K562 (cell line): Measurements from ENCODE around the gene CEBPE. TPM values are rescaled to one million over a fixed set of nuclear protein-coding genes. Genes with fewer than 3 reads are reported as not detected.

ENCODE experiments used
- BCLAF1 ChIP-seq, 2 experiments: fragments of 450-650 bp in 1 of 2; IDR thresholded peaks; 2 replicates each; pipeline ENCODE4 v1.6.1; 2011 to 2017; ENCODE audit warnings: low read depth in 2 of 2, antibody characterized with exemption in 1 of 2, borderline replicate concordance in 1 of 2, low read length in 1 of 2, mild to moderate bottlenecking in 1 of 2, mixed read lengths in 1 of 2; ENCODE audit not compliant: control insufficient read depth in 1 of 2
- CAMTA2 ChIP-seq: fragments of 250-450 bp; sonication (Bioruptor Pico); conservative IDR thresholded peaks from 2 replicates; pipeline ENCODE4 v1.5.1; 2022
- CHD1 ChIP-seq: fragments of 200-600 bp; sonication (generic); IDR thresholded peaks from one replicate; pipeline ENCODE4 v1.6.1; 2012; ENCODE audit warnings: mild to moderate bottlenecking, moderate library complexity, low read length, inconsistent platforms
- ETV6 ChIP-seq, 3 experiments: fragments of 150-350 bp in 1 of 3; sonication (generic) in 1 of 3; formaldehyde crosslinking in 1 of 3; IDR thresholded peaks; 2 replicates each; pipeline versions ENCODE4 v1.6.1 to v1.8.0; 2014 to 2022; ENCODE audit warnings: borderline replicate concordance in 2 of 3, low read depth in 2 of 3, antibody characterized with exemption in 1 of 3, low read length in 1 of 3, mild to moderate bottlenecking in 1 of 3, missing genetic modification reagents in 1 of 3
- EWSR1 ChIP-seq: fragments of 450-650 bp; IDR thresholded peaks from 2 replicates; pipeline ENCODE4 v1.6.1; 2018; ENCODE audit warnings: borderline replicate concordance, mild to moderate bottlenecking, low read depth, moderate library complexity; ENCODE audit not compliant: partially characterized antibody
- NR2C2 ChIP-seq, 2 experiments: fragments of 200-800 bp in 1 of 2; sonication (Bioruptor generic) in 1 of 2; sonication (generic) in 1 of 2; formaldehyde crosslinking in 1 of 2; IDR thresholded peaks; 2 replicates each; pipeline versions ENCODE4 v1.6.1 to v1.8.0; 2016 to 2022; ENCODE audit warnings: mild to moderate bottlenecking in 1 of 2, missing compliant biosample characterization in 1 of 2, missing genetic modification characterization in 1 of 2, missing genetic modification reagents in 1 of 2
- NUFIP1 ChIP-seq: fragments of 450-650 bp; IDR thresholded peaks from 2 replicates; pipeline ENCODE4 v1.6.1; 2018; ENCODE audit not compliant: partially characterized antibody
- OTX1 ChIP-seq: fragments of 450-650 bp; formaldehyde crosslinking; IDR thresholded peaks from 2 replicates; pipeline ENCODE4 v1.4.0; 2022; ENCODE audit warnings: mild to moderate bottlenecking
- SMARCB1 ChIP-seq: IDR thresholded peaks from 2 replicates; pipeline ENCODE4 v1.6.1; 2011; ENCODE audit warnings: improper control_type of control experiment, low read depth; ENCODE audit not compliant: insufficient read length
- TAL1 ChIP-seq: fragments of 450-650 bp; IDR thresholded peaks from 2 replicates; pipeline ENCODE4 v1.6.1; 2016; ENCODE audit warnings: mild to moderate bottlenecking
- USF1 ChIP-seq: sonication (generic); formaldehyde crosslinking; IDR thresholded peaks from 2 replicates; pipeline ENCODE4 v1.9.0; 2022; ENCODE audit warnings: mild to moderate bottlenecking, missing genetic modification reagents
- ZBTB11 ChIP-seq, 3 experiments: fragments of 200-800 bp in 1 of 3; fragments of 250-450 bp in 1 of 3; fragments of 450-650 bp in 1 of 3; sonication (Bioruptor Pico) in 1 of 3; sonication (Bioruptor generic) in 1 of 3; formaldehyde crosslinking in 1 of 3; IDR thresholded peaks; 2 replicates each; pipeline versions ENCODE4 v1.6.1 to v1.8.0; 2016 to 2022; ENCODE audit warnings: mild to moderate bottlenecking in 2 of 3, missing genetic modification characterization in 2 of 3, missing compliant biosample characterization in 1 of 3, moderate library complexity in 1 of 3
- ZC3H8 ChIP-seq: fragments of 450-650 bp; IDR thresholded peaks from 2 replicates; pipeline ENCODE4 v1.6.1; 2017
- ZNF324 ChIP-seq: fragments of 250-450 bp; sonication (Bioruptor Pico); IDR thresholded peaks from 2 replicates; pipeline ENCODE4 v1.4.0; 2020; ENCODE audit warnings: mild to moderate bottlenecking
- ZNF445 ChIP-seq: fragments of 250-450 bp; sonication (Bioruptor Pico); IDR thresholded peaks from 2 replicates; pipeline ENCODE4 v1.4.0; 2020; ENCODE audit warnings: low read depth, mild to moderate bottlenecking, moderate library complexity
- polyA plus RNA-seq, 8 experiments: library from polyadenylated mRNA; depleted of rRNA in 4 of 8; stranded (reverse) in 5 of 8; unstranded in 3 of 8; fragments of >200 nt; fragmentation: Nextera tagmentation in 2 of 8; fragmentation: Illumina TruSeq in 1 of 8; extraction: Ambion mirVana in 2 of 8; extraction: Trizol in 1 of 8; gene quantifications; 2 replicates each; pipeline versions ENCODE4 v1.2.1 to v1.2.3, GENCODE V29; 2011 to 2014; ENCODE audit warnings: inconsistent platforms in 1 of 8, missing spikeins in 1 of 8
- total RNA-seq, 7 experiments: library from RNA; depleted of rRNA in 6 of 7; stranded (reverse); fragments of >200 nt in 6 of 7; fragmentation: Illumina TruSeq in 2 of 7; extraction: Trizol in 2 of 7; gene quantifications; 2 replicates each; pipeline versions ENCODE4 v1.2.1 to v1.2.3, GENCODE V29; 2011 to 2021; ENCODE audit warnings: low replicate concordance in 1 of 7

CEBPE gene
- total and polyA plus RNA-seq, 9 of the 15 experiments (the other 6 are each of a cell fraction or from before 2014, with no cell fraction given): 0.09 to 0.15 (median 0.13) TPM; not detected in 6

- peak in 1 of 2 experiments; percentile 64; a peak in 1 of 4 replicates for TF ChIP-seq BCLAF1 (IDR thresholded peaks at IDR 0.05; ENCODE audit: borderline replicate concordance in 1 of 2, control insufficient read depth in 1 of 2, low read depth in 2 of 2, low read length in 1 of 2)
- TF ChIP-seq NR2C2 (CRISPR knock-in tag; IDR thresholded peaks at IDR 0.05): no peak
- no peak for TF ChIP-seq NR2C2 (tag; IDR thresholded peaks at IDR 0.05)
- TF ChIP-seq TAL1: no peak; the same call in 1 of the 2 replicates
- no peak for TF ChIP-seq CAMTA2 (CRISPR knock-in tag)
- TF ChIP-seq ZC3H8: peak; percentile 62; the same call in 1 of the 2 replicates
- TF ChIP-seq CHD1: no peak
- no peak for TF ChIP-seq NUFIP1
- no peak for TF ChIP-seq SMARCB1
- TF ChIP-seq ETV6 (IDR thresholded peaks at IDR 0.05; ENCODE audit: borderline replicate concordance in 1 of 2, low read depth in 2 of 2, low read length in 1 of 2): no peak
- no peak for TF ChIP-seq ETV6 (CRISPR knock-in tag; IDR thresholded peaks at IDR 0.05; ENCODE audit: borderline replicate concordance)
- TF ChIP-seq ZNF324 (CRISPR knock-in tag): no peak
- TF ChIP-seq ZBTB11 (CRISPR knock-in tag; IDR thresholded peaks at IDR 0.05): 0 out of 6 replicates have a peak, but pooled peaks of 1 of the 3 experiments have one; percentile 8
- no peak for TF ChIP-seq EWSR1
- TF ChIP-seq OTX1 (CRISPR knock-in tag): 0 out of 2 replicates have a peak, but pooled peaks have one; percentile 47
- TF ChIP-seq ZNF445 (CRISPR knock-in tag): no peak
- TF ChIP-seq USF1 (CRISPR knock-in tag): no peak
These were observed 24.9 kb downstream of the CEBPE start (continued) for GRCh38 chr14:23093991-23094665.
